OCI-LY7 (cell line): Measurements from ENCODE around the gene ATXN1.

Experiments used
- EZH2phosphoT487 ChIP-seq: fragments of 200-600 bp; sonication (generic); IDR thresholded peaks from 2 replicates; pipeline ENCODE4 v1.6.1; 2018; ENCODE audit warnings: low read depth, borderline replicate concordance, mild to moderate bottlenecking, mixed run types, antibody characterized with exemption, low read length, moderate library complexity, mixed read lengths
- TF ChIP-seq, protein P1 (sequence below): fragments of 200-600 bp; sonication (generic); conservative IDR thresholded peaks from 2 replicates; pipeline ENCODE4 v1.5.1; 2014; ENCODE audit warnings: mild to moderate bottlenecking, antibody characterized with exemption, low read length, moderate library complexity, mixed read lengths

DNA sequence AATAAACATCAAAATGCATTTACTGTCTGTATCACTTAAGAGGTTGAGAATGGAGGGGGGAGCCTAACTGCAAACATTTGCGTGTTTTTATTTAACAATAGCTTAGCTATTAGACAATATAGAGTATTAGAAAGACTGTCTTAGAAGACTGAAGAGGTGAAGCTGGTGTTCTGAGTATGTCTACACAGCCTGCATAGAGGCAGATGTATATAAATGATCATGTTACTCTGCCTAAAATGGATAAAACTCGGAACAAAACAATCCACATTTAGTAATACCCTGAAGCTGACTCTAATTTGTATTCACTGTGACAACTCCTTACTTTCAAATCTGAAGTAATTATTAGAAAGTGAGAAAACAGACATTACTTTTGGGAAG, 340.9 kb downstream of the ATXN1 start:
- TF ChIP-seq, protein P1, sequence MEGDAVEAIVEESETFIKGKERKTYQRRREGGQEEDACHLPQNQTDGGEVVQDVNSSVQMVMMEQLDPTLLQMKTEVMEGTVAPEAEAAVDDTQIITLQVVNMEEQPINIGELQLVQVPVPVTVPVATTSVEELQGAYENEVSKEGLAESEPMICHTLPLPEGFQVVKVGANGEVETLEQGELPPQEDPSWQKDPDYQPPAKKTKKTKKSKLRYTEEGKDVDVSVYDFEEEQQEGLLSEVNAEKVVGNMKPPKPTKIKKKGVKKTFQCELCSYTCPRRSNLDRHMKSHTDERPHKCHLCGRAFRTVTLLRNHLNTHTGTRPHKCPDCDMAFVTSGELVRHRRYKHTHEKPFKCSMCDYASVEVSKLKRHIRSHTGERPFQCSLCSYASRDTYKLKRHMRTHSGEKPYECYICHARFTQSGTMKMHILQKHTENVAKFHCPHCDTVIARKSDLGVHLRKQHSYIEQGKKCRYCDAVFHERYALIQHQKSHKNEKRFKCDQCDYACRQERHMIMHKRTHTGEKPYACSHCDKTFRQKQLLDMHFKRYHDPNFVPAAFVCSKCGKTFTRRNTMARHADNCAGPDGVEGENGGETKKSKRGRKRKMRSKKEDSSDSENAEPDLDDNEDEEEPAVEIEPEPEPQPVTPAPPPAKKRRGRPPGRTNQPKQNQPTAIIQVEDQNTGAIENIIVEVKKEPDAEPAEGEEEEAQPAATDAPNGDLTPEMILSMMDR = no peak
- no peak for TF ChIP-seq EZH2phosphoT487
